NCI-H2196 treated with DMSO at 0.1 percent for 48 hours (cell line): ENCODE data around the gene AHNAK.

Experiments used
- DNase-seq: peaks from one replicate; lab custom pipeline; 2025; ENCODE audit not compliant: unreplicated experiment; lab: John Stamatoyannopoulos, UW

Gene AHNAK

DNA sequence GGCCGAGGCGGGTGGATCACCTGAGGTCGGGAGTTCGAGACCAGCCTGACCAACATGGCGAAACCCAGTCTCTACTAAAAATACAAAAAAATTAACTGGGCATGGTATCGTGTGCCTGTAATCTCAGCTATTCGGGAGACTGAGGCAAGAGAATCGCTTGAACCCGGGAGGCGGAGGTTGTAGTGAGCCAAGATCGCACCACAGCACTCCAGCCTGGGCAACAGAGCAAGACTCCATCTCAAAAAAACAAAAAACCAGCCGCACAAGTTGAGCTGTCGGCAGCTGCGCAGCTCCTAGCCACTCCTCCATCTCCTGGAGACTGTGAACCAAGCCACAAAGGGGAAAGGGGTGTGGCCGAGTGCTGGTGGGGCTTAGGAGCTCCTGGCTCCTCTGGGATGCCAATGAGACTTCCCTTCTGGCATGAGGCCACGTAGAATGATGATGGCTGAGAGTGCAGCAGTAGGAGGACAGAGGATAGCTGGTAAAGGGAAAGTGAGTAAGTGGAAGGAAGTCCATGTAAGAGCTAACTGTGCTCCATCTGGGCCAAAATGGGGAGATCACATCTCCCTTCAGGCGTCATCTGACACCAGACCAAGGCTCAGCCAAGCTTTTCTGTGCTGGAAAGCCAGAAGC lies 47.2 kb downstream of the AHNAK start:
- peak; percentile 65 for DNase-seq

DNA sequence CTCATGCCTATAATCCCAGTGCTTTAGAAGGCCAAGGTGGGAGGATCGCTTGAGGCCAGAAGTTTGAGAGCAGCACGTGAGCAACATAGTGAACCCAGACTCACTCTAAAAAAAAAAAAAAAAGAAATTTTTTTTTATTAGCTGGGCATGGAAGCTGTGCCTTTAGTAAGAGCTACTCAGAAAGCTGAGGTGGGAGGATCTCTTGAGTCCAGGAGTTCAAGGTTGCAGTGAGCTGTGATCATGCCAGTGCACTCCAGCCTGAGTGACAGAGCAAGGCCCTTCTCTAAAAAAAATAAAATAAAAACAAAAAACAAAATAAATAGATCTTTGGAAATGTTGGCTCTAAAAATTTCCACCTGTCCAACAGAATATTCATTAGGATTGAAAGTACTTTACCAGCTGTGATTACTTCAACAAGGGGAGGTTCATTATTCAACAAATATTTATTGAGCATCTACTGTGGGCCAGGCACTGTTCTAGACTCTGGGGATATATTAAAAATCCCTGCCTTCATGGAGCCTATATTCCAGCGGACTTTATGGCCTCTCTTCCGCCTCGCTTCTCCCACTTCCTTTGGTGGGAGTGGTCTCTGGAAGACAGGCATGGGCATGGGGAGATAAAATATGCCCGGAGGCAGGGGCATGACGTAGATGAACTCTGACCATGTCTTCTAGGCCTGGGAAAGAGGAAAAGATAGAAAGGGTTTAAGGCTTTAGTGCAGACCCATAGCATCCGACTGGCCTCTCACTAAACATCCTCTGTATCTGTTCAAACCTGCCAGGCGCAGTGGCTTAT lies 47.9 kb downstream of the AHNAK start:
- no peak for DNase-seq

DNA sequence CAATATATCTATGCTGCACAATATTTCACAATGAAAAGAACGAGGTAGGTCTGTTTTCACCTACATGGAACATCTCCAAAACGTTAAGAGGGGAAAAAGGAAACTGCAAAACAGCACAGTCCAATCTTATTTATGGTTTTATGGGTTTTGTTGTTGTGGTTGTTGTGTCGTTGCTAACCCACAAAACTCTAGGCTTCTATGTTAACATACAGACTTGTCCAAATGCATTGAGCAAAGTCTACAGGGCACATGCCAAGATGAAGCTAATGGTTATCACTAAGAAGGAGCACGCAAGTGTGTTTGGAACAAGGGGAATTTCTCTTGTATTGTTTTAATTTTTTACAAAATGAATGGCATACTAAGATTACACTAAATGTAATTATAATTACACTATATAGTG lies 48.6 kb downstream of the AHNAK start:
- DNase-seq = no peak

DNA sequence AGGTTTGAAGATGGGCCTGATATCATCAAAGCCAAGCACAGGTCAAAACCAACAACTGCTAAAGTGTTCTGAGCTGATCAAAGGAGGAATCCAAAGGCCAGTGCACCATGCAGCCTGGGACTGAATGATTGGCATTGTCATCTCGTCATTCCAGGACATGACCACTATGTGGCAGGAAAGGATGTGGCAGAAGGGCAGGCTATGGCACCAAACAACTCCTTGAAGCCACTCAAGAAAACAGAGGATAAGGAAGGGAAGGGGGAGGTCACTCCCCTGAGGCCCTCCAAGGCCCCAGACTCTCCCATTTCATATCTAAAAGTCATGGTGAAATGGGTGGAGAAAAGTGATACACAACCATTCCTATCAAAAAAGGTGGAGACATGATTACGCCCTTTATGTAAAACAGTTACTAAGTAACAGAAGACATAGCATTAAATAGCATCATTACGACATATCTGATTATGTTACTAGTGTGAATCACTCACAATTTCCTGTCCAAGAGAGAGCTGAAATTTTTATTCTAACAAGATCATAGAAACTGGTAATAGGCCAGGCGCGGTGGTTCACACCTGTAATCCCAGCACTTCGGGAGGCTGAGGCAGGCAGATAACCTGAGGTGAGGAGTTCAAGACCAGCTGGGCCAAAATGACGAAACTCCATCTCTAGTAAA lies 49.3 kb downstream of the AHNAK start:
- DNase-seq = no peak

DNA sequence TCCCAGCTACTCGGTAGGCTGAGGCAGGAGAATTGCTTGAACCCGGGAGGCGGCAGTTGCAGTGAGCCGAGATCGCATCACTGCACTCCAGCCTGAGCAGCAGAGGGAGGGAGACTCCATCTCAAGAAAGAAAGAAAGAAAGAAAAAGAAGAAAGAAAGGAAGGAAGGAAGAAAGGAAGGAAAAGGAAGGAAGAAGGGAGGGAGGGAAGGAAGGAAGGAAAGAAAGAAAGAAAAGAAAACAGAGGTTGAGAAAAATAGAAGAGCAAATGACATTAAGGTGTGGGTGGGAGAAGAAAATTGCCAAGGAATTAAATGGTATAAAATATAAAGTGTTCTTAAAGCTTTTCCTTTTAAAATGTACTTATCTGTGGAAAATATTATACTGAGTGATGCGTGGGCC lies 49.9 kb downstream of the AHNAK start:
- no peak for DNase-seq

DNA sequence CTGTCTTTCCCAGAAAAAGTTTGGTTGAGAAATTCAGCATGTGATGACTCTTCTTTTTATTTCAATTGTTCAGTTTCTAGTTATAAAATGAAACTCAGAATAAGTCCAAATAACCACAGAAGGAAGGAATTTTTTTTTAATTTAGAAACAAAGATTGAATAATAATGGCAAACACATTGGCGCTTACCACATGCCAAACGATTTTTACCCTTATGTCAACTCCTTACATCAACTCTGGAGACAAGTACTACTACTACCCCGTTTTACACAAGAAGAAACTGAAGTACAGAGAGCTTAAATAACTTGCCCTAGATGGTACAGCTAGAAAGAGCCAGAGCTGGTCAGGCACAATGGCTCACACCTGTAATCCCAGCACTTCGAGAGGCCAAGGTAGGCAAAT lies 52.4 kb downstream of the AHNAK start:
- no peak for DNase-seq

DNA sequence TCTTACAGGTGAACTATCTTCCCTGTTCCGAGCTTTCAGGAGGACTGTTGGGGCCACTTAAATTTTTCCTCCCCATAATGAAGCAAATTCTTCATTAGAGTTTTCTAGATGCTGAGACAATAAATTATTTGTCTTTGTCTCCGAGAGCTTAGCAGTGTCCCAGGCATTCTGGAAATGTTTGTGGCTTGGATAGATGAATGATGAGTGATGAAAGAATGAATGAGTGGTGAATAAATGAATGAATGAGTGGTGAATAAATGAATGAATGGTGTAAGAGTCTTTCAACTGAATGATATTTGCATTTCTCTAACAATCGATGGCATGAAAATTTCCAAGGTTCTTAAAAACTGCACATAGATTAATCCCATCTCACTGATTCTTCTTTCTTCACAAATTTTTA lies 52.8 kb downstream of the AHNAK start:
- DNase-seq = no peak

DNA sequence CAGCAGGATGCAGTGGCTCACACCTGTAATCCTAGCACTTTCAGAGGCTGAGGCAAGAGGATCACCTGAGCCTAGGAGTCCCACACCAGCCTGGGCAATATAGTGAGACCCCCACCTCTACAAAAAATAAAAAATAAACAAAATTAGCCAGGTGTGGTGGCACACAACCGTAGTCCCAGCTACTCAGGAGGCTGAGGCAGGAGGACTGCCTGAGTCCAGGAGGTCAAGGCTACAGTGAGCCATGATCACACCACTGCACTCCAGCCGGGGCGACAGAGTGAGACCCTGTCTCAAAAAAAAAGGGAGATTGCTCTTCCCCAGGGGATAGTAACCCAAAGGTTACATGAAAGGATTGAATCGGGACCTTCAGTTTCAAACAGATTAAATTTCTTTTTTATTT lies 54.0 kb downstream of the AHNAK start:
- no peak for DNase-seq

DNA sequence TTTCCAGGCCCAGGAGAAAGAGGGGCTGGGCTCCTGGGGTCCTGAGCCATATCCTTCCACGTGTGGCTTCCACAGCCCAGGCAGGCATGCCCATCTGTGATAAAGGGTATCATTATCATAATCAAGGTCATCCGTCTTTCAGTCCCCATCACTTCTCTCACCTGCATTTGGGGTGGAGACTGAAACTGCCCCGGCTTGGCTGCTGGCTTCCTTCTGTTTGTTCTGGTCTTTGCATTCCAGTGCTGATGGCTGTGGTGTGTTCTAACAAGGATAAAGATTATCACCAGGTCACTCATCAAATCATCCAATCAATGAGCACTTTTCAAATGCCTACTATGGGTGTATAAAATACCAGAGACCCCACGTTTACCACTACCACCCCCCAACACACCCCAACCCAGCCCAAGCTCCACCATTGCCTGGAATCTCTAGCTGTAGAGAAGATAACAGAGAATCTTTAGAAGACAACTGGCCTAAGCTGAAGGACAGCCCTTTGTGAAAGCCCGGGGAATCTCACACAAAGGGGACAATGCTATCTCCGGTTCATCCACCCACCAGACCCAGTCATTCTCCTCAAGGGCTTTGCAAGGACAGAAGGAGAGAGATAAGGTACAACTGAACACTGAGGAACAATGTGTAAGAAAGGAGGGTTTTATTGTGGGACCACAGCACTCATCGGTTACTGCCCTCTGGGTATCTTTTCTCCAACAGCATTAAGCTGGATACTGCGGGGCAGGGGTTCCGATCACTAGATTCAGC lies 54.9 kb downstream of the AHNAK start:
- DNase-seq = no peak

DNA sequence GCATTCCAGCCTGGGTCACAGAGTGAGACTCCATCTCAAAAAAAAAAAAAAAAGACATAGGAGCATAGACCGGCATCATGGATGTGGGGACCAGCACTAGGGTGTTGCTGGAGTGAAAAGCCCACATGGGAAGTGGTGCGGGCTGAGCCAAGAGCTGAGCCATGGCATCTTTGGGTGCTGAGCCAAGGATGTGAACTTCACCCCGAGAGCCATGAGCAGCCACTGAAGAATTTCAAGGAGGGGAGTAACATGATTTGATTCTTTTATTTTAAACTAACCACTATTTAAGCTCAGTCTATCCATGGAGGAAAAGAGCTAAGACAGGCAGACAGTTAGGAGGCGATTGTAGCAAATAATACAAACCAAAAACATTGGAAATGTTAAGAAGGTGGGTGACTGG lies 57.4 kb downstream of the AHNAK start:
- DNase-seq = no peak

DNA sequence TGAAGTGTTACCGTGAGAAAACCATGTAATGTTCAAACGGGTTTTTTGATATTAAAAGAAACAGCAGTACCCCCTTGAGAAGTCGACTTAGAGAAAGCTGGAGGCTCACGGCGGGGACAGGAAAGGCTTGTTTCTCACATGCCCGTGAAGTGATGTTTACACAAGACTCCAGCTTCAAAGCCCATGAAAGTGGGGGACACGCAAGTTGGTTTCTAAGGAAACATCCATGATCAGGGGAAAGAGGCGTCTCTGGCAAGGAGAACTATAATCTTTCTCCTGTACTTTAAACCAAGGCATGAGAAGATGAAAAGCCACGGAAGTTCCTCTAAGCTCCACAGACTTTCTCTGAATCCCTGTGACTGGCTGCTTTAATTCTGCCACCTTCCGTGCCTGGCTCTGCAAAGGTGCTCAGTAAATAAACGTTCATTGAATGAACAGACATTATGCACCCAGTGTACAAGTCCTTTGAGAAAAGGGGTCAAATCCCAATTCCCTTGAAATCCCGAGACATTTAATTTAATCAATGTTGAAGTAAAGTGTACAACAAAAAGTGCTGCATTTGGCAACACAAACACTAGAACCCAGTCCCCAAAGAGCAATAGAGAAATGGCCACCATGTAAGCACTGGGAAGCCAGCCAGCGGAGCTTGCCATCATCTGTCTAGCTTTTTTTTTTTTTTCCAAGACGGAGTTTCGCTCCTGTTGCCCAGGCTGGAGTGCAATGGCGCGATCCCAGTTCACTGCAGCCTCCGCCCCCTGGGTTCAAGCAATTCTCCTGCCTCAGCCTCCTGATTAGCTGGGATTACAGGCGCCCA lies 58.7 kb downstream of the AHNAK start:
- no peak for DNase-seq

DNA sequence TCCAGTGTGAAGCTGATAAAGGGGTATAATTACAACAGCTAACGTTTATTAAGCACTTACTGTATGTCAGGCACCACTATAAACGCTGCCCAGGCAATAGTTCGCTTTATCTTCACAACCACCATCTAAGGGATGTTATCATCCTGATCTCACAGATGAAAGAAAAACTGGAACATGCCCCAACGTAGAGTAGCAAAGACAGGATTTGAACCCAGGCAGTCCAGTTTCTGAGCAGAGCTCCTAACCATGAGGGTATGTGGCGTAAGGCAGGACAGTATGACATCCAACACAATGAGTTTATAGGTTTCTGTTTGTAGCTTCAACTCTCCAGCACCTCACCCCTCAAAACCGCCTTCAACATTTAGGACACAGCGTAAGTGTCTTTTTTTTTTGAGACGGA lies 59.5 kb downstream of the AHNAK start:
- DNase-seq = no peak

DNA sequence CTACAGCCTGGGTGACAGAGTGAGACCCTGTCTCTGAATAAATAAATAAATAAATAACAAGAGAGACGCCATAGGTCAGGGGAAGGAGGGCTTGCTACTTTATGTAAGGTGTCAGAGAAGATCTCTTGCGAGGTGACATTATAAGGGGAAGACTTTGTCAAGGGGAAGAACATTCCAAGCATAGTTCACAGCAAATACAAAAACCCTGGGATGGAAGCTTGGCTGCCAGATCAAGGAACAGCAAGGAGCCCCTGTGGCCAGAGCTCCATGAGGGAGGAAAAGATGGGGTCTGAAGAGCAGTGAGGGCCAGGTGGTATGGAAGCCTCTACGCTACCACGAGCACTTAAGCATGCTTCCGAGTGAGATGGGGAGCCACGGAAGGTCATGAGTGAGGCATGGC lies 62.3 kb downstream of the AHNAK start:
- no peak for DNase-seq

DNA sequence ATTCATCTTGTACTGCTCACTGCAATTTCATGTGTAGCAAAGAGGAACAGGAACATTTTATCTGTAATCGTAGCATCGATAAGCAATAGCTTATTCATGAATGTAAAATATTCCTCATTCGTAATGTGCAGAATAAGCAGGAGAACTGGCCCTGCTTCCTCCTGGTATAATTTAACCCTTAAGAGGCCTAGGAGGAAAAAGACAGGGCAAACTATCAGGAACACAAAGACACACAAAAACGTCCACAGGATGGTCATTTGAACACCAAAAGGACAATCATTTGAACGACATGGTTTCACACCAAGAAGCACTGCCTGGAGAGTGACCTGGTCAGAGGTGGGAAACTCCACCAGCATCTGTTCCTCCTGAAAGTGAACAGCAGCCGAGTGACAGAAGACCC lies 63.9 kb downstream of the AHNAK start:
- no peak for DNase-seq

DNA sequence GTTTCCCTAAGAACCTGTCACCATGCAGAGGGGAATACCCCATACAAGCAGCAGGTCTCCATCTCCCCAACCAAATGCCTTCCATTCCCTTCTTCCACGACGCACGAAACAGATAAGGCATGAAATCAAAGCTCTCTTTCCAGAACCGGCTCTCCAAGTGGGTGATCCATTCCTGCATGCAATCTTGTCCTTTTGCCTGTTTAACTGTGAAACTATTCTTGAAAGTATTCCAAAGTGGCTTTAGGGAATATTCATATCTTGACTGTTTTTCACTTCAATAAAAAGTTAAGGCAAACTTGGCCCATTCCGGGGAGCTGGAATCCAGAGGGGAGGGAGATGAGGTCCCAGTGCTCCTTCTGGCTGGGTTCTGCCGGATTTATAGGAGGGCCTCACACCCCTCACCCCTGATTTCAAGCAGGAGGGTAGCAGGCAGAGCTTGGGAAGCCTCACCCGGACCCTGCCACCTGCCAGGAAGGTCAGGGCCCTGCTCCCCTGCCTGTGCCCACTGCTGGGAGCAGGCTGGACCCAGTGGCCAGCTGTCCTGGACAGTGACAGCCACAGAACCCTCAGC lies 66.9 kb downstream of the AHNAK start:
- DNase-seq = no peak

DNA sequence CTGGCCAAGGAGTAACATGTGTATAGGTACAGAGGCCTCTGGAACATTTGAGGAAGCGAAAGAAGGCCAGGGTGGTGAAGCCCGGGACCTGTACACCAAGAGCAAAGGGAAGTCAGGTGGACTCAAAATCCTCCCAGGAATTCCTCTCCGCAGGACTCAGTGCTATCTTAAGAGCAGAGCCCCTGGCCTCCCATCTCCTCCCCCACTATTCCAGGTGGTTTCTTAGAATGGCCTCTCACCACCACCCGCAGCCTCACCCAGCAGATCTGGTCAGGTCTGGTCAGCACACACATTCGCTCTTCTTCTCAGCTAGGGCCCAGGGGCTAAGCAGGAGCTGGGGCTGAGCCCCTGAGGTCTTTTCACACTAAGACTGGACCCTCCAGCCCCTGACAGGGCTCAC lies 68.7 kb downstream of the AHNAK start:
- DNase-seq = no peak

DNA sequence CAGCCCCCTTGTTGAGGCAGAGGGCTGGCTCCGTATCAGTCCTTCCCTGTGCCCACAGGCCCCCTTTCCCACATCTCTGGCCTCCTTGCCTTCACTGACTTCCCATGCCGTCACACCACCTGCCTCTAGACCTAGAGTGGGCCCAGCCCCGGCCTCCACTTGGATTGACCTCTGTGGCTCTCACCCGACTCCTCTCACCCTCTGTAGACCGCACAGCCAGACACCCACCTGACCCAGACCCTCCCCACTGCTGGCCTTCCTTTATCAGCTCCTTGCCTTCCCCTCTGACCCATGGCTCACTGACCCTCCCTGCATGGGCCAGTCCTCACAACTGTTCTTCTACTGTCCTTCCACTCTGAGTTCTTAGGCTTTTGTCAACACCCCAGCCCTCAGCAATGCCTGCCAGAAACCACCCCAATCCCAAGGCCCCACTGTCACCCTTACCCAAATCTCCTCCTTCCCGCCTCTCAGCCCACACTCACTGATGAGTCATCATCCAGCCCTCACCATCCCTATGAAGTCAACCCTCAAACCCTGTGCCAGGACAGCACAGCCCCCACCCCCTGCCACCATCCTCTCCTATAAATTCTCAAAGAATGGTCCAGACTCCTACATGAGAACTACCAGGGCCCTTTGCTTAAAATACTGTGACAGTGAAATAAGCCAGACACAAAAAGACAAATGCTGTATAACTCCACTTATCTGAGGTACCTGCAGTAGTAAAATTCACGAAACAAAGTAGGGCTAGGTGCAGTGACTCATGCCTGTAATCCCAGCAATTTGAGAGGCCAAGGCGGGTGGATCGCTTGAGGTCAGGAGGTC lies 74.3 kb downstream of the AHNAK start:
- no peak for DNase-seq

DNA sequence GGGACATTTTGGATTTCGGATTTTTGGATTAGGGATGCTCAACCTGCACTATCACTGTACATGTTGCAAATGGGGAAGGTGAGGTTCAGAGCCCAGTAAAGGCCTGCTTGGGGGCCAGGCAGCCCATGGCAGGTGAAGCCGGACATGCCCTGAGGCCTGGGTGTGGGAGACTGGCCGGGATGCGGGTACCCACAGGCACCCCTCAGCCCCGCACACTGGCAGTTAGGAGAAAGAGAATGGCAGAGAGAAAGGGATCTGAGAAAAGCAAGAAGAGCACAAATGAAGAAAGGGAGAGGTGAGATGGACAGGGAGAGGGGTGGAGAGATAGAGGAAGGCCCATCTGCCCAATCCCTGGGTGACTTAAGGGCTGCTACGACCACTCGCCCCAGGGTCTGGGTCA lies 75.0 kb downstream of the AHNAK start:
- DNase-seq = no peak

DNA sequence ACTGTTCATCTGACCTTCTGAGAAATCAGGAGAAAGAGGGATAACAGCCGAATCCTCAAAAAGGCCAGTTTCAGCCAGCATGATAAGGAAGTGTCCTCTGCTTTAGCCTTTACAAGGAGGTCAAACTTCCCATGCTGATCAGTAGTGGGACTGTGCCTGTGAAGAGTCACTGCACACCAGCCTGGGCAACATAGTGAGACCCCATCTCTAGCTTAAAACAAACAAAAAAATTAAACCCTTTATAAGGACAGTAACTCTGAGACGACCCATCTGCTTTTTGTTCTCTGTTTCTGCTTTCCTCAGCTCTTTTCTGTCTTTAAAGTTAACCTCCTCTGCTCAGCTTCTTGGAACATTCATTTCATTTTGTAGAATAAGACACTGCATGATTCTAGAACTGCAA lies 78.0 kb downstream of the AHNAK start:
- no peak for DNase-seq

DNA sequence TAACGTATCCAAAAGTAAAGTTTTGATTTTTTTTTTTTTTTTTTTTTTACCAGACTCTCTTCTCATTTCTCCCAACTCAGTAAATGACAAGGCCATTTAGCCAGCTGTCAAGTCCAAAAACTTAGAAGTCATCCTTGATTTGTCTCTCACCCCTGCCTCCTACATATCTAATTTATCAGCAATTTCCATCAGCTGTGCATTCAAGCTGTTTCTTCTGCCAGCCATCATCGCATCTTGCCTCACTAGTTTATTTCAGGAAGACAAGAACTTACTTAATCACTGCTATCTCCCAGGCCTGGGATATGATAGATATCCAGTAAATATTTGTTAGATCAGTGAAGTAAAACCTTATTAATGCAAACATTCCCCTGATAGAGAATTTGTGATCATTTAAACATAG lies 80.2 kb downstream of the AHNAK start:
- DNase-seq = no peak
